Measurements from ENCODE around the gene ABLIM3.

GRCh38 chr5:149156435-149157083, 15.3 kb downstream of the ABLIM3 start:
- TF ChIP-seq REST (IDR thresholded peaks at IDR 0.05; ENCODE audit: insufficient read depth in 1 of 2, low read depth in 2 of 2, low read length in 2 of 2) (no peak), POLR2AphosphoS5 (IDR thresholded peaks at IDR 0.05; ENCODE audit: low read depth, low read length) (no peak), TAF1 (IDR thresholded peaks at IDR 0.05; ENCODE audit: borderline replicate concordance, insufficient read depth, low read length) (no peak)
